Sciatic nerve (tissue), 2 donors: ENCODE data around the gene MCHR2. TPM values are rescaled to one million over a fixed set of nuclear protein-coding genes. Genes with fewer than 3 reads are reported as not detected.

Experiments
- ATAC-seq: fragments of 200-7000 bp; cut with Tn5 transposase; one replicate; pipeline ENCODE4 v1.9.1; 2020; ENCODE audit warnings: mild to moderate bottlenecking, moderate library complexity
- DNase-seq: peaks from one replicate; pipeline ENCODE4 v3.0.0-alpha.2; 2020; ENCODE audit warnings: low spot score
- intact Hi-C: fragments of 100-400 bp; cut with DNase I; formaldehyde crosslinking; loops from one replicate; pipeline ENCODE4 v1.14.2; 2022
- total RNA-seq: library from RNA; stranded (reverse); fragmentation: NEBNext Ultra II Directional; extraction: Animal tissue kit (Norgen Biotek cat#: 25700); gene quantifications from one replicate; pipeline ENCODE4 v1.2.1, GENCODE V29; 2021
- donor health status: DM: no; HTN: no; CAD: no.
- donor health status: DM: no; HTN: no; CAD: no.

The MCHR2 gene
- total RNA-seq, 1 donor from 2014 or later: not detected

DNA sequence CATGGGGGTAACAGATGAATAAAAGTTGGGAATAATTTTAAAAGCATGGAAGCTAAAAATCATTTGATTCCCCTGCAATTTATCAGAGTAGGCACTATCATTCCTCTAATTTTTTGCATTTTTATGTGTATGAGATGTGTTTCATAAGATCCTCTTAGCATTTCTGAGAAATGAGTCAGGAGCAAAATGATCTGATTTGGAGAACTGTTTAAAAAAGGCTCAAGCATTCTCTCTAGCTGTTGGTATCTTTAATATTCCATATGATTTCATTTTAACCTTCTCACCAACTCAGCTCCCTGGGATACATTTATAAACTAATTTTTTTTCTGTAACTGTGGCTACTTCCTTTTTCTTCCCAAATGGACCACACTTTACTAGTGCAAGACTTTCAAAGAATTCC is 60.9 kb downstream of the MCHR2 start:
- DNase-seq: no peak

DNA sequence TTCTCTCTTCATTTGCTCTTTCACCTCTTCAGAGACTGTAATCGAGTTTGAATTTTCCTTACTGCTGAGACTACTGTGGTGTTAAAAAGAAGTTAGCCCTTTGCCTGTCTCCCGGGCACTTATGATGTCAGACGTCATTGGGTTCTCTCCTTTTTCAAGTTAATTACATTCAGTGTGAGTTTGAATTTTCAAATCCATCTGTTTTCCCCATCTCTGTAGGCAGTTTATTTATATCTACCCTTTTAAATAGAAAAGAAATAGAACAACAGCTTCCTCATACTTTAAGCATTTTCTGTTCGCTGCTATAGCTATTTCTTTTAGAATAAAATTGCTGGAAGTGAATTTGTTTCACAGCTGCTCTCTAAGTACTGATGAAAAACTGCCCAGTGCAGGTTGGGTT is 81.4 kb downstream of the MCHR2 start:
- intact Hi-C loops: no loop called here
- DNase-seq (no peak), ATAC-seq (no peak)

More for the DNA sequence above, 60.9 kb downstream of the MCHR2 start:
- intact Hi-C loops: no loop called here
- no peak for ATAC-seq

DNA sequence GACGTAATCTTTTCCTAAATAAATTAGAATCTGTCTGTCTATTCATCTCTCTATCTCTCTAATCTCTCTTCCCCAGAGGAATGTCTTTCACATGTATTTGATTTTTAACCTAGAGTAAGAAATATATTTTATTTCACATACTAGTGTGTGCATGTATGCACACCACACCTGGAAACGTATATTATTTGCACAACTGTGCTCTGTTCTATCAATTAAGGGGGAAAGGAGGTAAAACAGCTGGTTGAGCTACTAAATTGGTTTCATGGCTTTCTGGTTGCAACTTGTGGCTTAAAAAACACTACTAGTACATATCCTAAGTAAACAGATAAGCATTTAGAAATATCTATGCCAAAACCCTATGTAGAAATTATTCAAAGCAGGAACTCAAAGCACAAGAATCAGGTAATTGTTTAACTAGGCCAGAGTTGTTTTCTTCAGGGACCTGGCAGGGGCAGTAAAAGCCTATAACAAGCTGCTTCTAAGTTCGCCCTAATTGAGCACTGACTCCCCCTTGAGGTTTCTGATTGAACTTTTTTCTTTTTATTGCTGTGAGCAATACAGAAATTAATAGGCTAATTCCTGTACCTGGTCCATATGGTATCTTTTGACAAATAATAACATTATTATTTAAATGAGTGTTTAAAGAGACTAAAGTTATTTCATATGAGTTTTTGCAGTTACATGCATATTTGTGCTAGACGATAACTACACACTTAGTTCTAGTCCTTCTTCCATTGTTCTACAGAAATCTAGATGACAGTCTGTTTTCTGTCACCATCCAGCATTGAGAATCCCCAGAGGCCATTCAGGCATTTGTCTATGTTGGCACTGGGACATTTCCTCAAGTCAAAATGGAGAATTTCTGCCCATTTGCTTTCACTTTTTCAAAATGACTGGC is 88.6 kb downstream of the MCHR2 start:
- intact Hi-C loops: no loop called here
- DNase-seq (no peak), ATAC-seq (no peak)

DNA sequence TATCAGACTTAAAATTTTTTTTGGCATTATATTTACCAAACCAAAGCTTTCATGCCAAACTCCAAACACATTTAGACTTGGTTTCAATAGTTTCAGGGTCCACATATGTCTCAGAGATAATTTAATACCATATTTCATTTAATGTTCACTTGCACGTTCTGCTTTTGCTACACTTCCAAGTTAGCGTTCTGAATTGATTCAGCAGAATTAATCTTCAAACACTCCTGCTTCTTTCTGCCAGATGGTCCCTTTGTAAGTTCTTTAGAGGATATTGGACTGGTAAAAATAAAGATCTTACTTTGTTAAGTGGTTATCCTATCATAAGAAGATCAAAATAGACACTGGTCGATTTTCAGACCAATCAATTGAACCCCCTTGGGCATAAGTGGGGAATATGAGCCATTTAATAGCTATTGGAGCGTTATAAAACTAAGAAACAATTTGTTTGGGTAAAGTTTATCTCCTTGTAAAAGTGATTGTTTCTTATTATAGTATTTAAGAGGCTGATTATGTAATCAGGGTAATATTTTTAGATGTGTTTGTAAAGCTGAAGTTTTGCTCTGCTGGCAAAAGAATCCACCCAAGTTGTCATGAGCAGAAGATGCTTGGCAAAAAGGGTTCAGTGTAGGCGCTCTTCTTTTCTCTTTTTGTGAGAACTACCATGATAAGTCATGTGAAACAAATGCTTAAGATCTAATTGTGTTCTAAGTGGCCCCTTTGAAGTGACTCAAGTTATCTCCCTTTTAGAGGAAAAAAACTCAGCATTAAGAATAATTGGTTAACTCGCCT is 92.2 kb downstream of the MCHR2 start:
- DNase-seq: no peak
- ATAC-seq: no peak
- intact Hi-C loops: no loop called here

DNA sequence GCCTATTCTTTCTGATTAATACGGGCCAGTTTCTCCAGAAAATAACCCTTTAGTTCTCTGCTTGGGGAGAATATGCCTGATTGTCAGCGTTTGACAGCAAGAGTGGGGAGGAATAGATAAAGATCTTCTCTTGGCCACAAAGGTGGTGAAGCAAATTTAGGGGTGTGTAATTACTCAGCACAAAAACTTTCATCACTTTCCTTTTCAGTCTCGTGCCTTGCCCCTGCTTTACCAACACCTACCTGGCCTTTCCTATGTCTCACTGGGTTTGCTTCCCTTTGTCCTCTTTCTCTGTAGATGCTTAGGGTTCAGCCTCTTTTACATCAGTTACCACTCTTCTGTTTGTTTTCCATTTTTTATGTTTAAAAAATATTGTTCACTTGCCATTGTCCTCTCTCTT is 99.2 kb downstream of the MCHR2 start:
- ATAC-seq (no peak), DNase-seq (no peak)
- intact Hi-C loops: no loop called here

DNA sequence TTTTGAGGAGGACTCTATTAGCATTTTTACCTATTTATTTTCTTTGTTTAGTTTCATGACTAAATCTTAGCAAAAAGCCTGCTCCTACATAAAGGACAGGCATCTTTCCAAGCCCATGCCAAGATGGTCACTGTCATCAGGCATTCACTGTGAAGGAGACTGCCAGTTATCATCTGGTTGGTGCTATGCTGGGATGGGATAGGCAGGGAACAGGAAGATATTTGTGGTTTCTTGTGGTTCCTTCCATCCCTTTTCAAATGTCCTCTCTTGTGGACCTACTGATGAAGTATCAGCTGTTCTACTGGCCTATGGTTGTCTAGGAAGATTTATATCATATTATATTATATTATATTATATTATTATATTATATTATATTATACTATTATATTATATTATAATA is 107.0 kb downstream of the MCHR2 start:
- no peak for DNase-seq
- intact Hi-C loops: no loop called here
- ATAC-seq: no peak

DNA sequence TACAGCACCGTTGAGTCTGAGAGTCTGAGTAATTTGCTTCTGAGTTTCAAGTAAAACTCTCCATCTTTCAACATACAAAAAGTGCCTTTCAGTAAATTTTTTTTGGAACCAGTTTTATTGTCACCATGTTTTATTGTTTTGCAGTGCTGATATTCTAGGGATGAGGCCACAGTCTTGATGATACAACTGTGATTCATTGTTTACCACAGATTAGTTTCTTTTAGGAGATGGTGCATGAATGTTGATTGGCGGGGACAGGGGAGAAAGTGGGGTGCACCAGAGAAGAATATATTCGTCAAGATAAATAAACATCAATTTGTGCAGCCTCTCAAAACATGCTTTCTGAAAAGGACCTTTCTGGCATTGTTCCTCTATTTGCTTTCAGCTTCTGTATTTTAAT is 109.0 kb downstream of the MCHR2 start:
- ATAC-seq: no peak
- intact Hi-C loops: no loop called here

DNA sequence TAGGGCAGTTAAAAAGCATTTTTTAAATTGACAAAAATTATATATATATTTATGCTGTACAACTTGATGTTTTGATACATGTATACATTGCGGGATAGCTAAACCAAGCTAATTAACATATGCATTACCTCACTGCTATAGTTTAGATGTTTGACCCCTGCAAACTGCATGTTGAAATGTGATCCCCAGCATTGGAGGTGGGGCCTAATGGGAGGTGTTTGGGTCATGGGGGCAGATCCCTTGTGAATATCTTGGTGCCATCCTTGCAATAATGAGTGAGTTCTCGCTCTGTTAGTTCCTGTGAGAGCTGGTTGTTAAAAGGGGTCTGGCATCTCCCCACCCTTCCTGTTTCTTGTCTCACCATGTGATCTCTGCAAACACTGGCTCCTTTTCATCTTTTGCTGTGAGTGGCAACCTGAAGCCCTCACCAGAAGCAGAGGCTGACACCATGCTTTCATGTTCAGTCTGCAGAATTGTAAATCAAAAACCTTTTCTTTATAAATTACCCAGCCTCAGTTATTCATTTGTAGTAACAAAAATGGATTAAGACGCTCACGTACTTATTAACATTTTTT is 111.8 kb downstream of the MCHR2 start:
- DNase-seq (no peak), ATAC-seq (no peak)
- intact Hi-C loops: no loop called here

More for the DNA sequence above, 109.0 kb downstream of the MCHR2 start:
- DNase-seq: no peak

DNA sequence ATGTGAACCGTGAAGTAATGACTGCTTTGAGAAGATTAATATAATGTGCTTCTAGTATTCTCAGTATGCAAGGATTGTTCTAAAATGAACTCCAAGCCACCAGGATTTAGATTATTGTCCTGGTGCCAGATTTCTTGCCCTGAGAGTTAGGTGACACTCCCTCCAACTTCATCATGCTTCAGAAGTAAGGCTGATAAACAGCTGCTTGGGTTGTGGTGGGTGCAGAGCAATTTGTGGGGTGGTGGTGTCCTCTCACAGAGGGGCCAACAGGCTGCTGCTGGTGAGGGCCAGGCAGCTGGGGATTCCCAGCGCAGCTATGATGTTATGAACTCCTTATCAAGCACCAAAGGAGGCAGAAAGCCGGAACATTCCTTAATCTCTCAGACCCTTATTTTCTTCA is 114.6 kb downstream of the MCHR2 start:
- ATAC-seq (no peak), DNase-seq (no peak)
- intact Hi-C loops: no loop called here

DNA sequence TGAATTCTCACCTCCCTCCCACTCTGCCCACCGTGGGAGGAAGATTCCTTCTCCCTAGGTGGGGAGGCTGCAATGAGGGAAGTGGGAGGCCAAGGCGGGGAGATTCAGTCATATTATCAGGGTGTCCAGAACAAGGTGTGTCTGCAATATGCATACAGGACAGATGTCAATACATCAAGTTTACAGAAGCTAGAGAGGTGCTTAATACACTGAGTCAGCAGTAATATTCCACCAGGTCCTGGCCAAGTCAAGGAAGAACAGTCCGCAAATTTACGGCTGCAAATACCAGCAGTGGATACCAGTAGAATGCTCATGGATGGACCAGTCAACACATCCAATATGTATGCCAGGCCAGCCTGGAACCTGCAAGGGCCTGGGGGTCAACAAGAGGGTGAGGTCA is 119.0 kb downstream of the MCHR2 start:
- intact Hi-C loops: no loop called here
- DNase-seq: no peak
- ATAC-seq: no peak

DNA sequence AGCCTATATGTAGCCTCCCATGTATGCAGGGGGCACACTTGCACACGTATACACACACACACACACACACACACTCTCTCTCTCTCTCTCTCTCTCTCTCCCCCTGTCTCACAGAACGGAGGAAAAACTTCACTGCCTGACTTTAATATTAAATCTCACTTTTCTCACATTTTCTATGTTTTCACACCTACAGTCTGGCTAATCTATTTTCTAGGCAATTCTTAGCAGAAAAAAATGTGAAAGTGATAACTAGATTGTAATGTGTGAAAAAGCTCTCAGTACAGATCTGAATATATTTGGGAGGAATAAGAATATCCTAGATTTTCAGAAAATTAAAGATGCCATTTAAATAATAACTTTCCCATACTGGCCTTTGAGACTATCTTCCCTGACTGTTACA is 120.9 kb downstream of the MCHR2 start:
- intact Hi-C loops: no loop called here
- ATAC-seq (no peak), DNase-seq (no peak)

DNA sequence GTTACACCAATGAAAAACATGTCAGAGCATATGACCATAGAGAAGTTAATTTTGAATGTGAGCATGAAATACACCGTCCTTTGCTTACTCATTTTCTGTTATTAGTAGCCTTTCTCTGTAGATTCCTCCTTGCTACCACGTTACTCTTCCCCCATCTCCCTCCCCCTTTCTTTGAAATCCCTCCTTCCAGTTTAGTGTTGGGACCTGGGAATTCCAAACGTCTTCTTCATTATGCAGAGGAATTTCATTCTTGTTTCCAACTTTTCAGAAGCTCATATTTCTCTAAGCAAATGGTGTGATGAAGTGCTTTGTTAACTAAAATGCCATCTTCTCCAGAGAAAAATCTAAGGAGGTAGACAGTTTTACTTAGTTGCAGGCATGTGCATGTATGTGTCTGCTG is 122.4 kb downstream of the MCHR2 start:
- DNase-seq (no peak), ATAC-seq (no peak)
- intact Hi-C loops: no loop called here
